Measurements from ENCODE around the gene EPAS1. TPM values are rescaled to one million over a fixed set of nuclear protein-coding genes. Genes with fewer than 3 reads are reported as not detected.

Gene EPAS1
- total and polyA plus RNA-seq, 4 donors, result 213 to 954 (median 403) TPM

DNA sequence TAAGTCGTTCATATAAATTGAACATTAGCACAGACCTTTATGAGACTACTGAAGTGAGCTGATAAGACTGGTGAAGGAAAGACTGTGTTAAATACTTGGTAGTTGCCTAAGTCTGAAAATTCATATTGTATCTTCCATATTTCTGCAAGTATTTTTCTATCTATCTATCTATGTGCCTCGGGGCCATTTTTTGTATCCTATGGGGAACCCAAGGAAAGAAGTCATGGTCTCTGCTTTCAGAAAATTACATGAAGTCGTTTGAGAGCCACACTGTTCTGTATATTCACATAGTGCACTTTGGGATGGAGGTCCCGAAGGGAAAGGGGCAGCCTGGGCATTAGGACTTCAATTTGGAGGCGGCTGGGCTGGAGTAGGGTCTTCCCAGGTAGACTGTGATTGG lies 89.6 kb downstream of the EPAS1 start:
- intact Hi-C loops (cut with DNase I), result no loop called here
- H3K27ac ChIP-seq (ENCODE audit: low read depth in 1 of 2, low read length in 2 of 2), result no peak overlapping the region
- H3K36me3 ChIP-seq (ENCODE audit: control insufficient read depth in 1 of 2, insufficient read depth in 2 of 2, low read length in 1 of 2), result peaks cover 0 to 3% of the 10 kb centered on the region in 2 donors
- ATAC-seq (ENCODE audit: low FRiP score) (no peak), DNase-seq (peak in 1 of 2 donors; percentile 28)
- no peaks in the 10 kb centered on the region for H3K27me3 ChIP-seq (ENCODE audit: control insufficient read depth in 1 of 2, insufficient read depth in 2 of 2, low read length in 1 of 2)
- 87 to 89% methylated on average over 5 of the region's 5 CpGs for WGBS, 2 donors
- peaks cover 0 to 5% of the 10 kb centered on the region in 2 donors for H3K4me1 ChIP-seq (ENCODE audit: control insufficient read depth in 1 of 2, insufficient read depth in 2 of 2, low read length in 2 of 2)
- no peaks in the 10 kb centered on the region for H3K9me3 ChIP-seq (ENCODE audit: control insufficient read depth, low read length)
- no peak overlapping the region for H3K4me3 ChIP-seq (ENCODE audit: low read length in 2 of 2)

DNA sequence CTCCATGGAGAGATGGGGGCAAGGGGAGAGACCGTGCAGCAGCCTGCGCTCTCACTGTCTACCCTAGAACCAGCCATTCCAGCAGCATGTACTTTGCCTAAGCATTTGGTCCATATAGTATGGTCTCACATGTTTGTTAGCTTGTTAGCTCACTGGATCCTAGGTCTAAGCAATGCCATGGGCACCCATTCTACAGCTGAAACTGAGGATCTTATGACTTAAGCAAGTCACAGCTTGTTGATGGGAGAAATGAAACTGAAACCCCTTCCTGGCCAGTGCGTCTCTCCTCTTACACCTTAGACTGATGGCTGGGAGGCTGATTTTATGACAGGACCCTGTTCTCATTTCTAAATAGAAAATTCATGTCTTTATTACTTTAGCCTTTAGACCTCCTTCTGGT lies 90.1 kb downstream of the EPAS1 start:
- WGBS, 2 donors, result 79 to 97% methylated on average over 3 of the region's 3 CpGs
- no peaks in the 10 kb centered on the region for H3K9me3 ChIP-seq (ENCODE audit: control insufficient read depth, low read length)
- intact Hi-C loops (cut with DNase I), result no loop called here
- H3K4me1 ChIP-seq (ENCODE audit: control insufficient read depth in 1 of 2, insufficient read depth in 2 of 2, low read length in 2 of 2), result peaks cover 0 to 5% of the 10 kb centered on the region in 2 donors
- no peak overlapping the region for H3K4me3 ChIP-seq (ENCODE audit: low read length in 2 of 2)
- no peaks in the 10 kb centered on the region for H3K27me3 ChIP-seq (ENCODE audit: control insufficient read depth in 1 of 2, insufficient read depth in 2 of 2, low read length in 1 of 2)
- H3K27ac ChIP-seq (ENCODE audit: low read depth in 1 of 2, low read length in 2 of 2), result no peak overlapping the region
- DNase-seq (no peak), ATAC-seq (ENCODE audit: low FRiP score) (no peak)
- H3K36me3 ChIP-seq (ENCODE audit: control insufficient read depth in 1 of 2, insufficient read depth in 2 of 2, low read length in 1 of 2), result peaks cover 0 to 3% of the 10 kb centered on the region in 2 donors

DNA sequence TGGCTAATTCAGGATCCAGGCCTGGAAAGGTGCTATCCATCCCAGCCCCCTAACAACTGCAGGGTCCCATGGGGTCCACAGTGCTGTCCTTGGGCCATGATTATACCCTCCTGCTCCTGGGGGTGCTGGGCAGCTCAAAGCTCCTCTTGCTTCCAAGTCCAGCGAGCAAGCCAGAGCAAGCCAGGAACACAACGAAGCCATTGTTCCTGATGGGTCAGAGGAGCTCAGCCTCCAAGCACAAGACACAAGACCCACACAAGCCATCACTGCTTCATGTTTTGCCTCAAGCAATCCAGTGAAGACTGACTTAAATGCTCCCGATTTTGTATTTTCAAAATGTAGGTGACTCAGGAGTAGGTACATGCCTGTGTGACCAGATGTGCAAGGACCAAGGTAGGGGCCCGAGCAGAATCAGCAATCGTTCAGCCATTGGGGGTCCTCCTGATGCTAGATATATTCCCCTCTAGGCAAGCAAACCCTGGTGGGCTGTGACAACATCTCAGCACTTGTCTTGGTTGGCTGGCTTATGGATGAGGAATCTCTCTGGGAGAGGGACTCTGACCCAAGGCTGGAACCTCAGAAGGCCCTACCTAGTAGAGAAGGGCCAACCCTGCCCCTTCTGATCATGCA lies 90.8 kb downstream of the EPAS1 start:
- no peak overlapping the region for H3K4me3 ChIP-seq (ENCODE audit: low read length in 2 of 2)
- intact Hi-C loops (cut with DNase I), result loop anchor here in 1 of 2 donors (2.0 kb wide), 1 partner anchor 21 kb away; no protein-coding TSS in a partner anchor
- 89 to 92% methylated on average over 5 of the region's 5 CpGs for WGBS, 2 donors
- H3K27me3 ChIP-seq (ENCODE audit: control insufficient read depth in 1 of 2, insufficient read depth in 2 of 2, low read length in 1 of 2), result no peaks in the 10 kb centered on the region
- no peak overlapping the region for H3K27ac ChIP-seq (ENCODE audit: low read depth in 1 of 2, low read length in 2 of 2)
- DNase-seq (peak in 1 of 2 donors; percentile 21), ATAC-seq (ENCODE audit: low FRiP score) (no peak)
- H3K4me1 ChIP-seq (ENCODE audit: control insufficient read depth in 1 of 2, insufficient read depth in 2 of 2, low read length in 2 of 2), result peaks cover 0 to 5% of the 10 kb centered on the region in 2 donors
- no peaks in the 10 kb centered on the region for H3K9me3 ChIP-seq (ENCODE audit: control insufficient read depth, low read length)
- H3K36me3 ChIP-seq (ENCODE audit: control insufficient read depth in 1 of 2, insufficient read depth in 2 of 2, low read length in 1 of 2), result no peaks in the 10 kb centered on the region

DNA sequence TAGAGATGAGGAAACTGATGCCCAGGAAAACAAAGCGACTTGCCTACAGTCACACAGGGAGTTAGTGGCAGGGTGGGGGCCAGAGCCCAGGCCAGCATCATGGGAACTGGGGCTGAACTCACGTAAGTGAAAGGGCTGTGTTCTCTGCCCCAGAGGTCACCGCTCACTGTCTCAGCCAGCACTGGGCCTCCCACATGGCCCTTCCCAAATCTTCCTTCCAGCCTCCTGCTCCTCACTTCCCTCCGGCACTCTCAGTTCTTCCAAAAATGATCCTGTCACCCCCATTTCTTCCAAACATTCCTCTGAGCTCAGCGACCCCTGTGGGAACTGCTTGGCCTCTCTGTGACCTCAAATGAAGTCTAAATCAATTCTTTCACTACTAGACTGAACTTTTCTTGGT lies 91.7 kb downstream of the EPAS1 start:
- ATAC-seq (ENCODE audit: low FRiP score) (peak; percentile 16), DNase-seq (no peak)
- 70 to 72% methylated on average over 5 of the region's 5 CpGs for WGBS, 2 donors
- H3K4me3 ChIP-seq (ENCODE audit: low read length in 2 of 2), result no peak overlapping the region
- no peak overlapping the region for H3K27ac ChIP-seq (ENCODE audit: low read depth in 1 of 2, low read length in 2 of 2)
- H3K9me3 ChIP-seq (ENCODE audit: control insufficient read depth, low read length), result no peaks in the 10 kb centered on the region
- H3K4me1 ChIP-seq (ENCODE audit: control insufficient read depth in 1 of 2, insufficient read depth in 2 of 2, low read length in 2 of 2), result peaks cover 0 to 5% of the 10 kb centered on the region in 2 donors
- H3K36me3 ChIP-seq (ENCODE audit: control insufficient read depth in 1 of 2, insufficient read depth in 2 of 2, low read length in 1 of 2), result no peaks in the 10 kb centered on the region
- H3K27me3 ChIP-seq (ENCODE audit: control insufficient read depth in 1 of 2, insufficient read depth in 2 of 2, low read length in 1 of 2), result no peaks in the 10 kb centered on the region
- intact Hi-C loops (cut with DNase I), result loop anchor here in 1 of 2 donors (2.0 kb wide), 1 partner anchor 20 kb away; no protein-coding TSS in a partner anchor

DNA sequence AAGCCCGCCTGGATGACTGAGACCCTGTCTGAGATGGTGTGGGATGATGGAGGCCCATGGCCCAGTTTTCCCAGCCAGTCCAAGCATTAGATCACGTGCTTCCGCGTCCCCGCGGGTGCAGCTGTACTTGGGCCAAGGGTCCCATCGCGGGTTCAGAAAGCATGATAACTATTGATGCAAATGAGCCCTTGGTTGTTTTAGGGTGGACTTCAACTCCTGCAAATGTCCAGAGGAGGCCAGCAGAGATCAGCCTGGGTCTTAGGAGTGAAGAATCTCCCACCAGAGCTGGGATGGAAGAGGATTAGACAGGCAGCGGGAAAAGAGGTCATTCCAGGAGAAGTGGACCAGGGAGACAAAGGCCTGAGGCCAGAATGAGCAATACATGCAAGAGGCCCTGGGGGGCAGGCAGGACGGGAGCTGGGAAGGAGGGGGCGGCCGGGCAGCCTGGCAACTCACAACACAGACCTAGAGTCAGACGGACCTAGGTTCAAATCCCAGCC lies 92.3 kb downstream of the EPAS1 start:
- ATAC-seq (ENCODE audit: low FRiP score) (peak; percentile 11), DNase-seq (no peak)
- Histone ChIP-seq H3K36me3 (ENCODE audit: control insufficient read depth in 1 of 2, insufficient read depth in 2 of 2, low read length in 1 of 2) (no peaks in the 10 kb centered on the region), H3K4me1 (ENCODE audit: control insufficient read depth in 1 of 2, insufficient read depth in 2 of 2, low read length in 2 of 2) (peaks cover 0 to 5% of the 10 kb centered on the region in 2 donors), H3K27ac (ENCODE audit: low read depth in 1 of 2, low read length in 2 of 2) (no peak overlapping the region), H3K4me3 (ENCODE audit: low read length in 2 of 2) (no peak overlapping the region), H3K27me3 (ENCODE audit: control insufficient read depth in 1 of 2, insufficient read depth in 2 of 2, low read length in 1 of 2) (no peaks in the 10 kb centered on the region), H3K9me3 (ENCODE audit: control insufficient read depth, low read length) (no peaks in the 10 kb centered on the region)
- intact Hi-C loops (cut with DNase I), result loop anchor here in 1 of 2 donors (2.0 kb wide), 1 partner anchor 19 kb away; no protein-coding TSS in a partner anchor
- WGBS, 2 donors, result 61 to 64% methylated on average over 13 of the region's 13 CpGs

DNA sequence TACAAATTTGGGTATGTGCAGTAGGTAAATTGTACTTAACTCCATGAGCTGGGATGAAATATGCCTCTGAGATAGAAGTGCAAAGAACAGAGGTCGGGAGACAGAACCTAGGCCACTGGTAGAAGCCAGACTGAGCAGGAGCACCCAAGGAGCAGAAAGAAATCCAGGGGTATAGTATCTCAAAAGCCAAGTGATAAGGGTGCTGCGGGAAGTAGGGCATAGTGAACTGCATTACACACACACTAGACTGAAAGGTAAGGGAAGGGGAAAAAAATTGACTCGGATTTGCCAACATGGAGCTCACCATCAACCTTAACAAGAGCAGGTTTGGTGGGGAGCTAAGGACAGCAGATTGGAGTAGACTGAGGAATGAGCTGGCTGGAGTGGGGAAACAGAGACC lies 92.8 kb downstream of the EPAS1 start:
- Histone ChIP-seq H3K27ac (ENCODE audit: low read depth in 1 of 2, low read length in 2 of 2) (no peak overlapping the region), H3K4me3 (ENCODE audit: low read length in 2 of 2) (no peak overlapping the region), H3K36me3 (ENCODE audit: control insufficient read depth in 1 of 2, insufficient read depth in 2 of 2, low read length in 1 of 2) (no peaks in the 10 kb centered on the region), H3K27me3 (ENCODE audit: control insufficient read depth in 1 of 2, insufficient read depth in 2 of 2, low read length in 1 of 2) (no peaks in the 10 kb centered on the region), H3K4me1 (ENCODE audit: control insufficient read depth in 1 of 2, insufficient read depth in 2 of 2, low read length in 2 of 2) (peaks cover 0 to 5% of the 10 kb centered on the region in 2 donors), H3K9me3 (ENCODE audit: control insufficient read depth, low read length) (no peaks in the 10 kb centered on the region)
- DNase-seq, result no peak
- WGBS, 2 donors, result 90 to 95% methylated on average over 3 of the region's 3 CpGs
- intact Hi-C loops (cut with DNase I), result no loop called here
- ATAC-seq (ENCODE audit: low FRiP score), result no peak

DNA sequence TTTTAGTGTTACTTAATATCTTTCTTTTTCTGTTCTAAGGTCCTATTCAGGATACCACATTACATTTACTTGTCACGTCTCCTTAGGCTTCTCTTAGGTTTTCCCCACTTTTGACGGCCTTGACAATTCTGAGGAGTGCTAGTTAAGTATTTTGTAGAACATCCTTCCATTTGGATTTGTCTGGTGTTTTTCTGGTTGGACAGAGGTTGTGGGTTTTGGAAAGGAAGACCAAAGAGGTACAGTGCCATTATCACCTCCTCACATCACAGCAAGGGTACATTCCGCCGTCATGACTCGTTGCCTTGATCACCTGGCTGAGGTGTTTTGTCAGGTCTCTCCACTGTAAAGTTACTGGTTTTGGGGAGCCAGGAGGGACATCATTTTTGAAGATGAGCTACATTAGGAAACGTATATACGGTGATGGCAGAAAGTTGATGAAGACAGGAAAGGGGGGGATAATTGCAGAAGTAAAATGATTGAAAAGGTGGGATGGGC lies 93.7 kb downstream of the EPAS1 start:
- DNase-seq, result no peak
- no peak overlapping the region for H3K4me3 ChIP-seq (ENCODE audit: low read length in 2 of 2)
- H3K9me3 ChIP-seq (ENCODE audit: control insufficient read depth, low read length), result no peaks in the 10 kb centered on the region
- 93 to 95% methylated on average over 7 of the region's 7 CpGs for WGBS, 2 donors
- no peak overlapping the region for H3K27ac ChIP-seq (ENCODE audit: low read depth in 1 of 2, low read length in 2 of 2)
- no peaks in the 10 kb centered on the region for H3K36me3 ChIP-seq (ENCODE audit: control insufficient read depth in 1 of 2, insufficient read depth in 2 of 2, low read length in 1 of 2)
- H3K4me1 ChIP-seq (ENCODE audit: control insufficient read depth in 1 of 2, insufficient read depth in 2 of 2, low read length in 2 of 2), result no peaks in the 10 kb centered on the region
- no peak for ATAC-seq (ENCODE audit: low FRiP score)
- no peaks in the 10 kb centered on the region for H3K27me3 ChIP-seq (ENCODE audit: control insufficient read depth in 1 of 2, insufficient read depth in 2 of 2, low read length in 1 of 2)
- intact Hi-C loops (cut with DNase I), result no loop called here

DNA sequence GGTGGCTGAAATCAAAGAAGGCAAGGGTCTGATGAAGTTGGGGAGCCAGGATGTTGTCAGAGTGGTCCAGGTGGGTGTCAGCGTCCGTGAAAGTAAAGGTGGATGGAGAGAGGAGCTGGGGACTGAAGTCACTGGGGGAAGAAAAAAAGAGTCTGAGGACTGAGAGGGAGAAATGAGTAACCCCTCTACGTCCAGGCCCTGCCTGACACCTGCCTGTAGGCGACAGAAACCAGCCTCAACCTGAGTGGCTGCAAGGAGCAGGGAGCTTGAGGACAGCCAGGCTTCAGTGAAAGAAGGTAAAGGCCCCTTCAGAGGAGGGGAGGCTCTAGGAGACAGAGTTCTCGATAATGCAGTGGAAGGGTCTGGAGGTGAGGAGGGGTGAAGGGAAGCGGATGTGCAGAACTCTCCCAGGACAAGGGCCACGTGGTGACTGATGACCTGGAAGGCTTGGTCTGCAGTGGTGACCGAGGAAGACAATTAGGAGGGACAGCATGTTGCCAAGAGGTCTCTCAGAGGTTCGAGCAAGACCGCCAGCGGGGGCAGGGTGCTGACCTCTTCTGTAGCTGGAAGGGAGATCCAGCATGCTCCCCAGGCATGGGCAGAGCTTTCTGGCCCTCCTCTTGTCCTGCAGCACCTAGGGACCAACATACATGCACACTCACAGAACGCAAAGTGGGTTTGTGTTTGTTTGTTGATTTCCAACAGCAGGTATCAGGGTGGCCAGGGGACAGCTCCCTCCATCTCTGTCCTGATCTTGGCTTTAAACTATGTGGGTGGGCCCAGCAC lies 95.5 kb downstream of the EPAS1 start:
- no peak for DNase-seq
- ATAC-seq (ENCODE audit: low FRiP score), result no peak

More for the DNA sequence above, 95.5 kb downstream of the EPAS1 start:
- Histone ChIP-seq H3K9me3 (ENCODE audit: control insufficient read depth, low read length) (no peaks in the 10 kb centered on the region), H3K27ac (ENCODE audit: low read depth in 1 of 2, low read length in 2 of 2) (no peak overlapping the region), H3K4me3 (ENCODE audit: low read length in 2 of 2) (no peak overlapping the region), H3K27me3 (ENCODE audit: control insufficient read depth in 1 of 2, insufficient read depth in 2 of 2, low read length in 1 of 2) (no peaks in the 10 kb centered on the region), H3K36me3 (ENCODE audit: control insufficient read depth in 1 of 2, insufficient read depth in 2 of 2, low read length in 1 of 2) (no peaks in the 10 kb centered on the region), H3K4me1 (ENCODE audit: control insufficient read depth in 1 of 2, insufficient read depth in 2 of 2, low read length in 2 of 2) (no peaks in the 10 kb centered on the region)
- 85 to 87% methylated on average over 12 of the region's 12 CpGs for WGBS, 2 donors
- intact Hi-C loops (cut with DNase I), result no loop called here
